GM18519 (cell line): ENCODE measurements around the gene SNX30.

ENCODE experiments used
- ATAC-seq: cut with Tn5 transposase; IDR thresholded peaks from one replicate; pipeline ENCODE4 v1.9.1; 2021; ENCODE audit warnings: mild to moderate bottlenecking, moderate library complexity; ENCODE audit not compliant: unreplicated experiment, low FRiP score

The SNX30 gene

DNA sequence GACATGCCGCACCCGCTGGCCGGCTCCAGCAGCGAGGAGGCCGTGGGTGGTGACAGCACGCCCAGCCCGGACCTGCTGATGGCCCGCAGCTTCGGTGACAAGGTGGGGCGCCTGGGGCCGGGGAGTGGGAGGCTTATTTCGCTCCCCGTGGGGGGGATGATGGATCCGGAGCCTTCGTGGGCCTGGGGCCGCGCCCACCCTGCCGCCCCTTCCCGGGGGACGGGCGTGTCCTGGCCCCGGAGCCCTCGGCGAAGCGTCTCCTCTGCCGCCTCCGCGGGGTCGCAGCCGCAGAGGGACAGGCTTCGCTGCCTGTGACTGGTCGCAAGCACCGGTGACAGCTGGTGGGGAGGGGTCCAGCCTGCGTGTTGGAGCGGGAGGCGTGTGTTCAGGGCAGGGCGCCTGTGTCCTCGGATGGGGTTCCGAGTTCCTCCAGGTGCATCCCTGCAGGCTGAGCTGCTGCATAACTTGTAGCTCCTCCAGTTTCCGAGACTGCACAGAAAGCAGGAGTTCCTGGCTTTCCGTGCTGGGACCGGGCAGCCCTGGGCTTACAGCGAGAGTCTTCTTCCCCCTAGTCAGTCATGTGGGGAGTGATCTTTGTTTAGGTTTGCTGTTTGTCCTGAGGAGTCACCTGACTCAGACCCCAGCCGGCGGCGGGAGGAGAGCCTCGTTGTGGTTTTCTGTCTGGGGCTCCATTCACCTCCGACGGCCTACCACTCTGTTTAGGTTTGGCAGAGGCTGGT, 666 bp downstream of the SNX30 start:
- no peak for ATAC-seq

DNA sequence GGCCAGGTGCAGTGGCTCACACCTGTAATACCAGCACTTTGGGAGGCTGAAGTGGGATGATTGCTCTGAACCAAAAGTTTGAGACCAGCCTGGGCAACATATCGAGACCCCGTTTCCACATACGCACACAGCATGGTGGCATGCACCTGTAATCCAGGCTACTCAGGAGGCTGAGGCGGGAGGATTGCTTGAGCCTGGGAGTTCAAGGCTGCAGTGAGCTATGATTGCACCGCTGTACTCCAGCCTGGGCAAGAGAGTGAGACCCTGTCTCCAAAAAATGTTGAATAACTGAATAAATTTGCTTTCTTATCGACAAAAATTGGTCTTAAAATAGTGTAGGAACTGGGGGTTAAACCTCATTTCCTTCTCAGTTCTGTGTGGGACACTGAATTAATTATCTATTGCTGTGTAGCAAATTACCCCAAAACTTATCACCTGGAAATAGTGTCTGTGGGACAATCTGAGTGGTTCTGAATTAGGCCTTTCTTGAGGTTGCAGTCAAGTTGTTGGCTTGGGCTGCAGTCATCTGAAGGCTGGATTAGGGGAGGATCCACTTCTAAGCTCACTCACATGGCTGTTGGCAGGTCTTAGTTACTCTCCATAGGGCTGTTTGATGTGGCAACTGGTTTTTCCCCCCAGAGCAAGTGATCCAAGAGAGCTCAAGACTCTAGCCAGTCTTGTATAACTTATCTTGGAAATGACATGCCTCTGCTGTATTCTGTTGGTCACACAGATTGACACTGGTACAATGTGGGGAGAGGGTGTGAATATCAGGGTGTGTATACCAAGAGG, 2.0 kb downstream of the SNX30 start:
- no peak for ATAC-seq

DNA sequence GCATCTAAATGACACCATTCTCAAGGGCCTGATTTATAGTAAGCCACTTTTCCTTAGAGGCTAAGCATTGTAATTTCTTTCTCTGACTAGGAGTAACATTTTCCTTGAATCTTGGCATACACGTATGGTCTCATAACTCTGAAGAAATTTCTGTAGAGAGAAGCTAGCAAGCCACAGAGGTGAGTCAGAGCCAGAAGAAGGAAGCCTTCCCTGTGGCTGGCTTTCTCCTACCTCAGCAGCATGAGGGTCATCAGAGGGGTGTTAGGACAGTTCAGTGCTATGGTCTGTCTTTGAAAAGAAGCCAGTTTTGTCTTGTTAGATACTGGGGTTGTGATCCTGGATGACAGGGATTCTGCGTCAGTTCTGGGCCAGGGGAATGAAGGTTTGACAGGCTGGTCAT, 3.2 kb downstream of the SNX30 start:
- no peak for ATAC-seq

DNA sequence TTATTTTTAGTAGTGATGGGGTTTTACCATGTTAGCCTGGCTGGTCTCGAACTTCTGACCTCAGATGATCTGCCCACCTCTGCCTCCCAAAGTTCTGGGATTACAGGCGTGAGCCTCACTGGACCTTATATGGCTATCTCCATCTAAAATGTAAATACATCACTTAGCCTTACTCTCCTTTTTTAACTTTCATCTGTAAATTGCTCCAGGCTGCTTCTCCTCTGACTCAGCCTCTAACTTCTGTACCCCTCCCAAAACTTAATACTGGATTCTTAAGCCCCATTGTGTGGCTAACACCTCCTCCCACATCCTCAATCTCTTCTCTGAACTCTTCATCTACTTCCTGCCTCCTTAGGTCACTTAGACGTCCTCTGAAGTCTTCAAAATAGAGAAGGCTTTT, 4.0 kb downstream of the SNX30 start:
- ATAC-seq: no peak

DNA sequence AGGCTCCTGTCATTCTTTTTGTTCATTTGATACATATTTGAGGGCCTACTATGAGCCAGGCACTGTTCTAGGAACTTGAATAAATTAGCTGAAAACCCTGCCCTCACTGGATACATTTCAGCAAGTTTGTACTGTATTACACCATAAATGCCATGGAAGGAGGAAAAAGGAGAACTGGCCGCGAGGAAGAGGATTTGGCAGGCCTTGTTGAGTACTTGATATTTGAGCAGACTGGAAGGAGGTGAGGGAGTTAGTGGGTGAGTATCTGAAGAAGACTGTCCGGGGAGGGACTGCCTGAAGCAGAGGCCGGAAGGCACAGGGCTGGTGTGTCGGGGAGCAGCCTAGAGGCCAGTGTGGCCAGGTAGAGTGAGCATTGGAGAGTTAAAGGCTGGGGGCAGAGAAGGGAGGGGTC, 4.5 kb downstream of the SNX30 start:
- ATAC-seq: no peak

DNA sequence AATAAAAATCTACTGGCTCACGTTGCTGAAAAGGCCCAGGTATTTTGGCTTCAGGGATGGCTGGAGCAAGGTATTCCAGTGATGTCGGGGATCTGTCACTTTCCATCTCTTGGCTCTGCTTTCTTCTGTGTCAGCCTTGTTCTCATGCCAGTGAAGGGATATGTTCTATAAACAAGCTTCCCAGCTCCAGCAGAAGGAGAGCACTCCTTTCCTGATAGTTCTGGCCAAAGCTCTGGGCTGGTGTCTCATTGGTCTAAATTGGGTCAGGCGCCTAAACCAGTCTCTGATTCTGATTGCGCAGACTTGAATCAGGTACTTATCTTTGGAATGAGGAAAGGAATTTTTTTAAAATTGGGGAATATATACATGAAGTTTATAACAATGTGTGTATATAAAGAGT, 5.1 kb downstream of the SNX30 start:
- ATAC-seq: no peak

DNA sequence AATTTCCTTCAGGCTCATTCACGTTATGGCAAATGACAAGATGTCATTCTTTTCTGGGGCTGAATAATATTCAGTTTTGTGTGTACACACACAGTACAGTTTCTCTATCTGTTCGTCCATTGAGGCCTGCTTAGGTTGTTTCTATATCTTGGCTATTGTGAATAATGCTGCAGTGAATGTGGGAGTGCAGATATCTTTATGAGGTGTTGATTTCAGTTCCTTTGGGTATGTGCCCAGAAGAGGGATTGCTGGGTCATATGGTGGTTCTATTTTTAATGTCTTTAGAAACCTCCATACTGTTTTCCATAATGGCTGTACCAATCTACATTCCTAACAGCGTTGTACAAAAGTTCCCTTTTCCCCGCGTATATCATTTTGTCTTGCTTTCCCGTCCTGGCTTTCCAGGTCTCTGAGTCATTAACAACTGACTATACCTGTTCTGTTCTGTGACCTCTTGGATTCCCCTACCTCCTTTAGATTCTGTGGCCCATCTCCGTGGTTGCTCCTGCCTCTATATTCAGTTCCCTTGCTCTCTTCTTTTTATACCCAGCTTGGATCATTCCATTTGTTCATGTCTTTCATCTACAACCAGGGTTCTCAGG, 6.8 kb downstream of the SNX30 start:
- no peak for ATAC-seq

DNA sequence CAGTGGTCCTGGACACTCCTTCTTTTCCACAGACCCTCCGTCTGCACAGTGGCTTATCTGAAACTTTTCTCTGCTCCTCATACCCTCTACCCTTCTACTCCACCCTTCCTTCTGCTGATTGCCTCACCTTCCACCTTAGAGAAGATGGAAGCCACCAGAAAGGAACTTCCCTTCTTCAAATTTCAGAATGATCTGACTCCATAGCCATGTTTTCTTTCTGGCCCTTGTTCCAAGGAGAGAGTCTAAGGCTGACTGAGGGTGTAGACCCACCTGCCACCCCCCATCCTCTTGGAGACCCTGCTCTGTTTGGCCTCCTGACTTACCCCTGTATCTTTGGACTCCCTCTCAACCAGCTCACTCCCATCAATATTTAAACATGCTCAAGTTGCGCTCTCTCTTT, 7.4 kb downstream of the SNX30 start:
- ATAC-seq: no peak

DNA sequence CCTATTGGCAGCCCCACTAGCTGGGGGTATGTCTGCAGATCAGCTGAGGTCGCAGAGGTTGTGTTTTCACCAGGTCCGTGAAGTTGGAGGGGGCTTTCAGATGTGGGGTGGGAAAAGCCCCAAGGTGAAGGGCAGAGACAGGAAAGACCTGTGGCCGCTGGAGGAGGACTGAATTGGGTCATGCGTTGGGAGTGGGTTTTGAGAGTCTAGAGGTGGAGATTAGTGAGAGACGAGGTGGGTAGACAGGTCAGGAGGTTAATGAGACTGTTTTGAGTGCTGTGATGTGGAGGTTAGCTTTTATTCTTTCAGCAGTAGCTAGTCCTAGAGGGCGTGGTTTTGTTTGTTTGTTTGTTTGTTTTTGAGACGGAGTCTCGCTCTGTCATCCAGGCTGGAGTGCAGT, 10.3 kb downstream of the SNX30 start:
- no peak for ATAC-seq

DNA sequence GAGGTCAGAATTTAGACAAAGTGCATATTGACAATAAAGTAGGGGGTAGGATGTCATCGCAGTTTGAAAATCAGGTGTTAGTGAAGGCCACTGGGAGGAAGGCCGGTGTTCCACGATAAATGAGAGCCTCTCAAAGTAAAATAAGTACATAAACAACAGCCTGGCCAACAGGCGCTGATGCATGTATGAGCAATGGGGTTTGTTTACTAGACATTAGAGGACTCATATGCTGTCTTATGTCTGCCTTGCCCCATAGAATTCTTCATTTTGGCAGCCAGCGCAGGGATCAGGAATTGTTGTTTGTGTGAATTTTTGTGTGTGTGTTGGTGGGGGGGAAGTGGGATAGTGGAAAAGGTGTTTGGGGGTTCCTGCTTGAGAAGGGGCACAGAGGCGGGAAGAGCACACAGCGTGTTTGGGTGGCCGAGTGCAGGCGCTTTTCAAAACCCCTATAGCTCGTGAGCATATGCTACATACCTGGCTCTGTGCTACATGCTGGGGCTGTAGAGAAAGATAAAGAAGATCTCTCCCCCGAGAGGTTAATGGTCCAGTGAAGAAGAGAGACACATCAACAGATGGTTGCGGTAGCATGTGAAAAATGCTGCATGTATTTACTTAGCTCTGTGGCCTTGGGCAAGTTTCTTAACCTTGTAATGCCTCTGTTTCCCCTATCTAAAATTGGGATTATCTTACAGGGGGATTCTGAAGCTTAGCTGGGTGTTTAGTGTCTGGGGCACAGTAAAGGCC, 11.5 kb downstream of the SNX30 start:
- ATAC-seq: no peak

DNA sequence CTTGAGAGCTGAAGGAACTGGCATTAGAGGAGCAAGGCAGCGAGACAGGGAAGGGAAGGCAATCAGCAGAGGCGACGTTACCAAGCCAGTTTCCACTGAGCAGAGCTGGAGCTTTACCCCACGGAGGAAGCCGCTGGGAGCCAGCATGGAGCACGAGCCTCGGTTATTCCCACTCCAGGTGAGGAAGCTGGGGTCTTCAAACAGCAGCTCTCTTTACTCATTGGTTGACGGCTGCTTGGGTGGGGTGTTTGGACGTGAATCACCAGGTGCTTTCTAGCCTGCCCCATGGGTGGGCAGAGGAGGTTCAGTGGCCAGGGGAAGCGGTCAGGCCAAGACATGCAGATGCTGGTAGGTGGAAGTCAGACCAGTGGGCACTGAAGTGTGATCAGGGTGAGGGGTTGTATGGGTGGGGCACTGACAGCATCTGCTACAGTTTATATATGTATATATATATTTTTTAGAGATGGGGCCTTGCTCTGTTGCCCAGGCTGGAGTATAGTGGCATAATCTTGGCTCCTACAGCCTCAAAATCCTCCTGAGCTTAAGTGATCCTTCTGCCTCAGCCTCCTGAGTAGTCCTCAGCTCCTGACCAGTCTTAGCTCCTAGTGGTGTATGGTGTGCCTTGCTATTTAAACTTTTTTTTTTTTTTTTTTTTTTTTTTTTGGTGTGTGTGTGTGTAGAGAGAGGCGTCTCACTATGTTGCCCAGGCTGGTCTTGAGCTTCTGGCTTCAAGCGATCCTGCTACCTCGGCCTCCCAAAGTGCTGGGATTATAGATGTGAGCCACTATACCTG, 12.4 kb downstream of the SNX30 start:
- no peak for ATAC-seq

DNA sequence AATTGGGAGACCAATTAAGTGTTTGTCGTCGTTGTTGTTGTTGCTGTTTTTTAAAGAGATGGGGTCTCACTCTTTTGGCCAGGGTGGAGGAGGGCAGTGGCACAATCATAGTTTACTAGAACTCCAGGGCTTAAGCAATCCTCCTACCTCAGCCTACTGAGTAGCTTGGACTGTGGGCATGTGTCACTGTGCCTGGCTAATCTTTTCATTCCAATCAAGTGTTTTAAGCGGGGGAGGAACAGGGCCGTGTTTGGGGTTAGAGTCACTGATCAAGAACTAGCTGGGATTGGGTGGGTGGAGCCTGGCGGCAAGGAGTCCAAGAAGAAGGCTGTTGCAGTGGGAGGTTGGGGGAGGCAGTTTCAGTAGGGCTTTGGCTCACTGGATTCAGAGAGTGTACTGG, 13.8 kb downstream of the SNX30 start:
- ATAC-seq: no peak

DNA sequence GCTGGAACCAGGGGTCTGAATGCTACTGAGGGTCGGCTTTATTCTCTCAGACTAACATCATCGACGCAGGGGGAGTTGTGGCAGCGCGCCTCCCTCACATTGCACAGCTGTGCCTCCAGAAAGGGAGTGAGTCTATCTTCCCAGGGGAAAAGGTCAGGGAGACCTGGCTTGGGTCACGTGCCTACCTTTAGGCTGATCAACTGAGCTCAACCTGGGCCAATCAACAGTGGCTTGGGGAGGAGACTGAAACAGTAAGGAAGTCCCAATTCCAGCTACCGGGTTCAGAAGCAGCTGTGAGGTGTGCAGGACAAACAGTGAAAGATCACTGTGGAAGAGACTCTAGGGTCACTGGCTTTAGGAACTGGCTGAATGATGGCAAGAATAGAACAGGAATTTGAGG, 14.3 kb downstream of the SNX30 start:
- ATAC-seq: no peak

DNA sequence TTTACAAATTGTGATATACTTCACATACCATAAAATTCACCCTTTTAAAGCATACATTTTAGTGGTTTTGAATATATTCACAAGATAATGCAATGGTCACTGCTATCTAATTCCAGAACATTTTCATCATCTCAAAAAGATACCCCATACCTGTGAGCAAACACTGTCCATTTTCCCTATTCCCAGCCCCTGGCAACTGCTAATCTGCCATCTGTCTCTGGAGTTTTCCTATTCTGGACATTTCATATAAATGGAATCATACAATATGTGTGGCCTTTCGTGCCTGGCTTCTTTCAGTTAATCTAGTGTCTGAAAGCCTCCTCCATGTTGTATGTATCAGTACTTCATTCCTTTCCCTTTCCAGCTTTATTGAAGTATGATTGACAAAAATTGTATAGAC, 14.7 kb downstream of the SNX30 start:
- no peak for ATAC-seq

DNA sequence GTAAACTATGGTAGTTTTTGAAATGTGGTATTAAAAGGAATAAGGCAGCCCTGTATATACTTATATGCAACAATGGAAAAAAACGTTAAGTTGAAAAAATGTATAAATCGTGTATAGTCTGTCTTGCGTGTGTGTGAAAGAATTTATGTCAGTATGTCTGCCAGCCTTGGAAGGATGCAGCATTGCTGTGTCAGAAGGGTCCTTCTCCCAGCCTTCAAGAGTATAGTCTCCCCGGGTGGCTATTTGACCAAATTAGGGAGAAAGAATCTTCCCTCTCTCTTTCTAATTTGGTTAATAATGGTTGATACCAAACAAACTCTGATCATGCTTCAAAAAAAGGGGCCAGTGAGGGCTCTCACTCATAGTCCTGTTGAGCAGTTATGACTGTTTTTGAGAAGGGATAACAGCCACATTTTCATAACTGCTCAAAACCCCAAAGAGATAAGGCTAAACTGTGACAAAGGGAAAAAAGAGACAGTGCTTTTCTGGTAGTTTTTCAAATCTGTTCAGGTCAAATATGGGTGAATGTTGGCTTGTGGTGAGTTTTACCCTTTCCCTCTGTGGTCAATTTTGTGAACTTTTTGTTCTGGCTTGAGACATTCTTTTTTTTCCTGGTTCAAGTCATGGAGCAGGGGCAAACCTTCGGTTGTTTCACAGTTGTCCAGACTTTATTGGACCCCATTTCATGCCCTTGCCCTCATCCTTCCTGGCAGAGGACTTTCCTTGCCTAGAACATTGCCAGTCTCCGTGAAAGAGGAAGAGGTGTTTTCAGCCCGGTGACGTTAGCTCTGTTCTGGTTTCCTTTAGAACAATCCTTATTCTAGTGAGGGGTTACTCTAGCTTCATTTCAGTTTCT, 21.0 kb downstream of the SNX30 start:
- ATAC-seq: no peak

DNA sequence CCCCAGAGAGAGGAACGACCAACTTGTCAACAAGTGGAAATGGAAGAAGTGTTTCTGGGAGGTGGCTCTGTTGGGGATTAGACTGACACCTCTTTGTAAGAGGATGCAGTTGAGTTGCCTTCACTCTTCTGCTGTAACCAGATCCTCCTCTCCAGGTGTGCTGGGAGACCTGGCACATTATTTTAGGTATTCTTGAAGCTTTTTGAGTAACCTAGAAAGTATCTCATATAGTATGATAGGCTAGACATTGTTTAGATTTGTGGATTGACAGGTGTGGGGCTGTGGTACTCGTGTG, 21.6 kb downstream of the SNX30 start:
- ATAC-seq: no peak

DNA sequence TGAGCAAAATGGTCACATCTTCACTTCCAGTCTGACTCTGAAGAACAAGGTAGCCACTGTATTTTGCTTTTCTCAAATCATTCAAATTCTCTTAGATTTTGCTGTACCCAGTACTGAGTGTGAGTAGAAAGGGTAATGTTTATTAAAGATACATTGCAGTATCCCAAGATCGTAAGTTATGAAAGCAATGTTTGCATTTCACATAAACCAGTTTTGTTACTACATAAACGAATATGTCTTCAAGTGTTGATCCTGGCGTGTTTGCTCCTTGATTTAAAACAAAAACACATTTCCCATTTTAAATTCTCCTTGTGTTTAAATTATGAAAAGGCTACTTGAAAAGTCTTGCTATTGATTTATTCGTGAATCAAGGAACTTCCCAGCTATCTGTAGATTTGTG, 22.0 kb downstream of the SNX30 start:
- ATAC-seq: no peak

DNA sequence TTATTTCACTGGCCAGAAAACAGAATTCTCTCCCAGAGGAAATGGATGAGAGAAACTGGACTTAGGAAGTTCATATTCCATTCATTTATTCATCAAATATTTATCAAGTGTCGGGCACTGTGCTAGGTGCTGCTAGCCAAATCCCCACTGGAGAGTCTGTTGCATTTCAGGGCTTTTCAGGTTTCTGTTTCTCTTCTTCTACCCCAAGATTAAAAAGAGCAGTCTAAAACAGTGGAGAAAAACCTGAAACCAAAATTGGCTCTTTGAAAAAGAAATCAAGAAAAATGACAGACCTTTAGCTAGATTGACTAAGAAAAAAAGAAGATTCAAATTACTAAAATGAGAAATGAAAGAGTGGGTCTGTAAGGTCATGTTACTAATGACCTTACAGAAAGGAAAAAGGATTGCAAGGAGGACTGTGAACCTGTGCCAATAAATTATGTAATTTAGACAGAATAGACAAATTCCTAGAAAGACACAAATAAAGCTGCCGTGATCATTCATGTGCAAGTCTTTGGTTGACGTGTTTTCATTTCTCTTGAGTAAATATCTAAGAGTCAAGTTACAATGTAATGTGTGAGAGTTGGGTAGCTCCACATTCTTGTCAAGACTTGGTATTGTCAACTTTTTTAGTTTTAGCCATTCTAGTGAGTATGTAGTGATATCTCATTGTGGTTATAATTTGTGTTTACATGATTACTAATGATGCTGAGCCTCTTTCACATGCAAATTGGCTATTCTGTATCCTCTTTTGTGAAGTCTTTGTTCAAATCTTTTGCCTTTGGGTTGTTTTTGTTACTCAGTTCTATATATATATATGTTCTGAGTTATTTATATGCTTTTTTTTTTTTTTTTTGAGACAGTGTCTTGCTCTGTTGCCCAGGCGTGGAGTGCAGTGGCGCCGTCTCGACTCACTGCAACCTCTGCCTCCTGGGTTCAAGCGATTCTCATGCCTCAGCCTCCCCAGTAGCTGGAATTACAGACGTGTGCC, 23.7 kb downstream of the SNX30 start:
- no peak for ATAC-seq
